CD14-positive monocyte (primary cell): ENCODE measurements around the gene MSI2. TPM values are rescaled to one million over a fixed set of nuclear protein-coding genes. Genes with fewer than 3 reads are reported as not detected.

Source experiments
- DNase-seq, 3 donors: peaks; one replicate each; pipeline ENCODE4 v3.0.0-alpha.2; 2011 to 2022
- H2AFZ ChIP-seq: 2 replicates; pipeline ENCODE4 v1.6.0; 2012; ENCODE audit warnings: mild to moderate bottlenecking, low read depth, low read length, inconsistent platforms; ENCODE audit not compliant: insufficient read depth, poor library complexity, severe bottlenecking
- H3K27ac ChIP-seq, 2 donors: 1 replicate in 1 of 2; 2 replicates in 1 of 2; pipeline ENCODE4 v1.5.1; 2012 to 2013; ENCODE audit warnings: low read length in 2 of 2, control low read depth in 1 of 2, inconsistent platforms in 1 of 2, low read depth in 1 of 2, mild to moderate bottlenecking in 1 of 2
- H3K27me3 ChIP-seq, 2 donors: one replicate each; pipeline versions ENCODE4 v1.6.0 to v1.6.1; 2011 to 2013; ENCODE audit warnings: low read length in 2 of 2; ENCODE audit not compliant: control insufficient read depth in 2 of 2, insufficient read depth in 2 of 2
- H3K36me3 ChIP-seq, 2 donors: replicated peaks in 1 of 2; 1 replicate in 1 of 2; 2 replicates in 1 of 2; pipeline versions ENCODE4 v1.5.1 to v1.6.1; 2012 to 2013; ENCODE audit warnings: low read length in 2 of 2, control low read depth in 1 of 2, inconsistent platforms in 1 of 2, mild to moderate bottlenecking in 1 of 2; ENCODE audit not compliant: insufficient read depth in 2 of 2, control insufficient read depth in 1 of 2
- H3K4me1 ChIP-seq, 2 donors: 1 replicate in 1 of 2; 2 replicates in 1 of 2; pipeline versions ENCODE4 v1.5.1 to v1.6.1; 2012 to 2013; ENCODE audit warnings: low read length in 2 of 2, control low read depth in 1 of 2, inconsistent platforms in 1 of 2, mild to moderate bottlenecking in 1 of 2, moderate library complexity in 1 of 2; ENCODE audit not compliant: insufficient read depth in 2 of 2, control insufficient read depth in 1 of 2
- H3K4me2 ChIP-seq: replicated peaks from 2 replicates; pipeline ENCODE3; 2012; ENCODE audit warnings: low read length, moderate library complexity, mild to moderate bottlenecking; ENCODE audit not compliant: poor library complexity, severe bottlenecking; ENCODE audit errors: extremely low read depth
- H3K4me3 ChIP-seq, 3 experiments: fragments of 200-600 bp in 1 of 3; sonication (generic) in 1 of 3; replicated peaks in 1 of 3; 1 replicate in 2 of 3; 2 replicates in 1 of 3; pipeline ENCODE4 v1.5.1; 2011 to 2013; ENCODE audit warnings: low read length in 3 of 3, mild to moderate bottlenecking in 3 of 3, control low read depth in 2 of 3, low read depth in 2 of 3, inconsistent platforms in 1 of 3, moderate library complexity in 1 of 3
- H3K79me2 ChIP-seq: 2 replicates; pipeline ENCODE4 v1.6.0; 2012; ENCODE audit warnings: mild to moderate bottlenecking, control low read depth, inconsistent platforms, low read length, moderate library complexity; ENCODE audit not compliant: insufficient read depth
- H3K9ac ChIP-seq: 2 replicates; pipeline ENCODE4 v1.6.0; 2017; ENCODE audit warnings: low read length, mild to moderate bottlenecking; ENCODE audit not compliant: insufficient read depth, poor library complexity, severe bottlenecking
- H3K9me3 ChIP-seq, 2 donors: replicated peaks in 1 of 2; 1 replicate in 1 of 2; 2 replicates in 1 of 2; pipeline versions ENCODE4 v1.5.1 to v1.6.1; 2012 to 2013; ENCODE audit warnings: low read length in 2 of 2, control low read depth in 1 of 2; ENCODE audit not compliant: control insufficient read depth in 1 of 2, insufficient read depth in 1 of 2
- H4K20me1 ChIP-seq: 2 replicates; pipeline ENCODE4 v1.6.0; 2012; ENCODE audit warnings: mild to moderate bottlenecking, low read length, control low read depth, moderate library complexity; ENCODE audit not compliant: insufficient read depth
- H3K27ac Mint-ChIP-seq, 7 donors: one replicate each; pipeline ENCODE4 v1.8.0; 2020; ENCODE audit warnings: mild to moderate bottlenecking in 7 of 7, mixed read lengths in 7 of 7, moderate library complexity in 6 of 7, inconsistent platforms in 2 of 7
- H3K27me3 Mint-ChIP-seq, 3 donors: one replicate each; pipeline ENCODE4 v1.8.0; 2021 to 2022; ENCODE audit warnings: low read depth in 3 of 3, mild to moderate bottlenecking in 3 of 3, mixed read lengths in 3 of 3, moderate library complexity in 3 of 3, inconsistent platforms in 1 of 3
- H3K36me3 Mint-ChIP-seq, 2 donors: one replicate each; pipeline ENCODE4 v1.8.0; 2020; ENCODE audit warnings: mixed read lengths in 2 of 2, inconsistent platforms in 1 of 2, mild to moderate bottlenecking in 1 of 2
- H3K4me1 Mint-ChIP-seq: one replicate; pipeline ENCODE4 v1.8.0; 2020; ENCODE audit warnings: mild to moderate bottlenecking, mixed read lengths
- H3K4me3 Mint-ChIP-seq, 2 donors: one replicate each; pipeline ENCODE4 v1.8.0; 2020; ENCODE audit warnings: mild to moderate bottlenecking in 2 of 2, mixed read lengths in 2 of 2, moderate library complexity in 1 of 2
- H3K9me3 Mint-ChIP-seq, 7 donors: one replicate each; pipeline ENCODE4 v1.8.0; 2020 to 2022; ENCODE audit warnings: mixed read lengths in 7 of 7, mild to moderate bottlenecking in 6 of 7, moderate library complexity in 6 of 7, inconsistent platforms in 2 of 7
- CTCF ChIP-seq: fragments of 200-600 bp; IDR thresholded peaks from one replicate; pipeline ENCODE4 v1.8.0; 2022; ENCODE audit warnings: antibody characterized with exemption, mild to moderate bottlenecking
- WGBS: methylation state at CpG from one replicate; pipeline ENCODE4 v1.1.5; 2013; ENCODE audit warnings: missing lambda C conversion rate; ENCODE audit not compliant: insufficient coverage; 5-methylcytosine and 5-hydroxymethylcytosine counted together
- intact Hi-C, 2 donors: fragments of 100-400 bp; cut with micrococcal nuclease; formaldehyde crosslinking; loops; one replicate each; pipeline versions ENCODE4 v1.15.0 to v1.15.1; 2023
- polyA plus RNA-seq, 3 donors: library from polyadenylated mRNA; depleted of rRNA in 1 of 3; unstranded in 2 of 3; stranded (reverse) in 1 of 3; fragments of 300-500 nt in 2 of 3; fragments of >200 nt in 1 of 3; fragmentation: Illumina TruSeq in 2 of 3; gene quantifications; 1 replicate in 2 of 3; 2 replicates in 1 of 3; pipeline ENCODE4 v1.2.3, GENCODE V29; 2012 to 2021

MSI2 gene
- polyA plus RNA-seq, 3 donors, result 0.20 to 6.6 (median 0.37) TPM

GRCh38 chr17:57275071-57275764, 18.9 kb downstream of the MSI2 start:
- Mint-ChIP-seq H3K9me3 (no peaks in the 10 kb centered on the region), H3K27me3 (peaks cover 0 to 2% (median 0%) of the 10 kb centered on the region in 3 donors), H3K36me3 (peaks cover 30 to 70% of the 10 kb centered on the region in 2 donors), H3K27ac (peak overlapping the region in 1 of 7 donors; percentile 10), H3K4me3 (no peak overlapping the region), H3K4me1 (peaks cover 7% of the 10 kb centered on the region)
- Histone ChIP-seq H3K9me3 (no peaks in the 10 kb centered on the region), H3K9ac (no peak overlapping the region), H3K27ac (no peak overlapping the region), H3K4me3 (no peak overlapping the region), H3K4me1 (peaks cover 3 to 5% of the 10 kb centered on the region in 2 donors), H3K27me3 (no peaks in the 10 kb centered on the region), H3K4me2 (no peak overlapping the region), H3K79me2 (no peaks in the 10 kb centered on the region), H3K36me3 (peaks cover 2 to 35% of the 10 kb centered on the region in 2 donors), H4K20me1 (no peaks in the 10 kb centered on the region), H2AFZ (no peak overlapping the region)
- 96% methylated on average over 6 of the region's 6 CpGs for WGBS
- intact Hi-C loops, result no loop called here
- no peak for DNase-seq
- no peak for TF ChIP-seq CTCF

GRCh38 chr17:57276621-57277020, 20.3 kb downstream of the MSI2 start:
- Mint-ChIP-seq H3K27me3 (peaks cover 0 to 2% (median under 1%) of the 10 kb centered on the region in 3 donors), H3K27ac (peak overlapping the region in 1 of 7 donors; percentile 24), H3K4me1 (peaks cover 7% of the 10 kb centered on the region), H3K9me3 (no peaks in the 10 kb centered on the region), H3K36me3 (peaks cover 25 to 63% of the 10 kb centered on the region in 2 donors), H3K4me3 (no peak overlapping the region)
- WGBS, result 43% methylated on average over 8 of the region's 9 CpGs
- peak in 1 of 3 donors; percentile 26 for DNase-seq
- Histone ChIP-seq H3K36me3 (peaks cover 2 to 29% of the 10 kb centered on the region in 2 donors), H4K20me1 (no peaks in the 10 kb centered on the region), H3K9me3 (no peaks in the 10 kb centered on the region), H3K4me1 (peaks cover 3 to 5% of the 10 kb centered on the region in 2 donors), H3K4me2 (no peak overlapping the region), H3K27me3 (no peaks in the 10 kb centered on the region), H3K4me3 (no peak overlapping the region), H2AFZ (no peak overlapping the region), H3K79me2 (no peaks in the 10 kb centered on the region), H3K9ac (no peak overlapping the region), H3K27ac (no peak overlapping the region)
- TF ChIP-seq CTCF, result no peak
- intact Hi-C loops, result no loop called here
